GM23338 (cell line): ENCODE results near the gene ADIPOR2.

ENCODE experiments used
- EZH2 ChIP-seq: fragments of 200-600 bp; sonication (generic); IDR thresholded peaks from one replicate; pipeline ENCODE4 v1.8.0; 2017; ENCODE audit warnings: antibody characterized with exemption, mild to moderate bottlenecking, low read depth; ENCODE audit not compliant: unreplicated experiment
- EZH2phosphoT487 ChIP-seq: fragments of 200-600 bp; sonication (generic); IDR thresholded peaks from one replicate; pipeline ENCODE4 v1.8.1; 2018; ENCODE audit warnings: antibody characterized with exemption; ENCODE audit not compliant: unreplicated experiment
- JUNB ChIP-seq: IDR thresholded peaks from one replicate; pipeline ENCODE4 v1.6.1; 2016; ENCODE audit warnings: antibody characterized with exemption; ENCODE audit not compliant: unreplicated experiment
- NANOG ChIP-seq: IDR thresholded peaks from 2 replicates; pipeline ENCODE4 v1.6.1; 2016; ENCODE audit warnings: antibody characterized with exemption, borderline replicate concordance
- POLR2AphosphoS5 ChIP-seq: IDR thresholded peaks from 2 replicates; pipeline ENCODE4 v1.6.1; 2016; ENCODE audit warnings: antibody characterized with exemption, low read depth
- REST ChIP-seq: IDR thresholded peaks from one replicate; pipeline ENCODE4 v1.6.1; 2018; ENCODE audit warnings: antibody characterized with exemption; ENCODE audit not compliant: unreplicated experiment
- ZNF114 ChIP-seq: fragments of 250-450 bp; sonication (Bioruptor Pico); IDR thresholded peaks from 2 replicates; pipeline ENCODE4 v1.5.0; 2020; ENCODE audit warnings: mild to moderate bottlenecking, moderate library complexity
- ZNF331 ChIP-seq: fragments of 250-450 bp; sonication (Bioruptor Pico); IDR thresholded peaks from 2 replicates; pipeline ENCODE4 v1.5.0; 2020; ENCODE audit warnings: low read depth, mild to moderate bottlenecking, moderate library complexity
- TF ChIP-seq, protein P1 (sequence below): fragments of 250-450 bp; sonication (Bioruptor Pico); IDR thresholded peaks from 2 replicates; pipeline ENCODE4 v1.5.0; 2020; ENCODE audit warnings: mild to moderate bottlenecking, moderate library complexity
- TF ChIP-seq, protein P2 (sequence below), 2 experiments: fragments of 200-600 bp in 1 of 2; sonication (generic) in 1 of 2; conservative IDR thresholded peaks; 2 replicates each; pipeline versions ENCODE4 v1.5.1 to v1.6.1; 2016 to 2017; ENCODE audit warnings: antibody characterized with exemption in 2 of 2, low read depth in 2 of 2, mild to moderate bottlenecking in 2 of 2, moderate library complexity in 1 of 2

DNA sequence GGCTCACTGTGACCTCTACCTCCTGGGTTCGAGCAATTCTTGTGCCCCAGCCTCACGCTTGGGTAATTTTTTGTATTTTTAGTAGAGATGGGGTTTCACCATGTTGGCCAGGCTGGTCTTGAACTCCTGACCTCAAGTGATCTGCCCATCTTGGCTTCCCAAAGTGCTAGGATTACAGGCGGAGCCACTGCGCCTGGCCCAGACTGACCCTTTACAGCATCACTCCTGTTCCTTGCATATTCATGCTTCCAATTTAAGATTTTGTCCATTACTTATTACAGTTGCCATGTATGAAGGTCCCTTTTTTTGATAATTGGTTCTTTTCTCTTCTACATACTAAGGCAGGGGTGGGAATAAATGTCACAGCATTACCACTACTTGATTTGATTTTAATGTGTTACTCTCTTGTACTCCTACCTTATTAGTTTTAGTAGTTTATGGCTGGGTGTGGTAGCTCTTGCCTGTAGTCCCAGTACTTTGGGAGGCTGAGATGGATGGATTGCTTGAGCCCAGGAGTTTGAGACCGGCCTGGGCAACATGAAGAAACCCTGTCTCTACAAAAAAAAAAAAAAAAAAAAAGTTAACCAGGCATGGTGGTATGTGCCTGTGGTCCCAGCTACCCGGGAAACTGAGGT lies 46.9 kb downstream of the ADIPOR2 start:
- TF ChIP-seq POLR2AphosphoS5: no peak
- TF ChIP-seq, protein P1, sequence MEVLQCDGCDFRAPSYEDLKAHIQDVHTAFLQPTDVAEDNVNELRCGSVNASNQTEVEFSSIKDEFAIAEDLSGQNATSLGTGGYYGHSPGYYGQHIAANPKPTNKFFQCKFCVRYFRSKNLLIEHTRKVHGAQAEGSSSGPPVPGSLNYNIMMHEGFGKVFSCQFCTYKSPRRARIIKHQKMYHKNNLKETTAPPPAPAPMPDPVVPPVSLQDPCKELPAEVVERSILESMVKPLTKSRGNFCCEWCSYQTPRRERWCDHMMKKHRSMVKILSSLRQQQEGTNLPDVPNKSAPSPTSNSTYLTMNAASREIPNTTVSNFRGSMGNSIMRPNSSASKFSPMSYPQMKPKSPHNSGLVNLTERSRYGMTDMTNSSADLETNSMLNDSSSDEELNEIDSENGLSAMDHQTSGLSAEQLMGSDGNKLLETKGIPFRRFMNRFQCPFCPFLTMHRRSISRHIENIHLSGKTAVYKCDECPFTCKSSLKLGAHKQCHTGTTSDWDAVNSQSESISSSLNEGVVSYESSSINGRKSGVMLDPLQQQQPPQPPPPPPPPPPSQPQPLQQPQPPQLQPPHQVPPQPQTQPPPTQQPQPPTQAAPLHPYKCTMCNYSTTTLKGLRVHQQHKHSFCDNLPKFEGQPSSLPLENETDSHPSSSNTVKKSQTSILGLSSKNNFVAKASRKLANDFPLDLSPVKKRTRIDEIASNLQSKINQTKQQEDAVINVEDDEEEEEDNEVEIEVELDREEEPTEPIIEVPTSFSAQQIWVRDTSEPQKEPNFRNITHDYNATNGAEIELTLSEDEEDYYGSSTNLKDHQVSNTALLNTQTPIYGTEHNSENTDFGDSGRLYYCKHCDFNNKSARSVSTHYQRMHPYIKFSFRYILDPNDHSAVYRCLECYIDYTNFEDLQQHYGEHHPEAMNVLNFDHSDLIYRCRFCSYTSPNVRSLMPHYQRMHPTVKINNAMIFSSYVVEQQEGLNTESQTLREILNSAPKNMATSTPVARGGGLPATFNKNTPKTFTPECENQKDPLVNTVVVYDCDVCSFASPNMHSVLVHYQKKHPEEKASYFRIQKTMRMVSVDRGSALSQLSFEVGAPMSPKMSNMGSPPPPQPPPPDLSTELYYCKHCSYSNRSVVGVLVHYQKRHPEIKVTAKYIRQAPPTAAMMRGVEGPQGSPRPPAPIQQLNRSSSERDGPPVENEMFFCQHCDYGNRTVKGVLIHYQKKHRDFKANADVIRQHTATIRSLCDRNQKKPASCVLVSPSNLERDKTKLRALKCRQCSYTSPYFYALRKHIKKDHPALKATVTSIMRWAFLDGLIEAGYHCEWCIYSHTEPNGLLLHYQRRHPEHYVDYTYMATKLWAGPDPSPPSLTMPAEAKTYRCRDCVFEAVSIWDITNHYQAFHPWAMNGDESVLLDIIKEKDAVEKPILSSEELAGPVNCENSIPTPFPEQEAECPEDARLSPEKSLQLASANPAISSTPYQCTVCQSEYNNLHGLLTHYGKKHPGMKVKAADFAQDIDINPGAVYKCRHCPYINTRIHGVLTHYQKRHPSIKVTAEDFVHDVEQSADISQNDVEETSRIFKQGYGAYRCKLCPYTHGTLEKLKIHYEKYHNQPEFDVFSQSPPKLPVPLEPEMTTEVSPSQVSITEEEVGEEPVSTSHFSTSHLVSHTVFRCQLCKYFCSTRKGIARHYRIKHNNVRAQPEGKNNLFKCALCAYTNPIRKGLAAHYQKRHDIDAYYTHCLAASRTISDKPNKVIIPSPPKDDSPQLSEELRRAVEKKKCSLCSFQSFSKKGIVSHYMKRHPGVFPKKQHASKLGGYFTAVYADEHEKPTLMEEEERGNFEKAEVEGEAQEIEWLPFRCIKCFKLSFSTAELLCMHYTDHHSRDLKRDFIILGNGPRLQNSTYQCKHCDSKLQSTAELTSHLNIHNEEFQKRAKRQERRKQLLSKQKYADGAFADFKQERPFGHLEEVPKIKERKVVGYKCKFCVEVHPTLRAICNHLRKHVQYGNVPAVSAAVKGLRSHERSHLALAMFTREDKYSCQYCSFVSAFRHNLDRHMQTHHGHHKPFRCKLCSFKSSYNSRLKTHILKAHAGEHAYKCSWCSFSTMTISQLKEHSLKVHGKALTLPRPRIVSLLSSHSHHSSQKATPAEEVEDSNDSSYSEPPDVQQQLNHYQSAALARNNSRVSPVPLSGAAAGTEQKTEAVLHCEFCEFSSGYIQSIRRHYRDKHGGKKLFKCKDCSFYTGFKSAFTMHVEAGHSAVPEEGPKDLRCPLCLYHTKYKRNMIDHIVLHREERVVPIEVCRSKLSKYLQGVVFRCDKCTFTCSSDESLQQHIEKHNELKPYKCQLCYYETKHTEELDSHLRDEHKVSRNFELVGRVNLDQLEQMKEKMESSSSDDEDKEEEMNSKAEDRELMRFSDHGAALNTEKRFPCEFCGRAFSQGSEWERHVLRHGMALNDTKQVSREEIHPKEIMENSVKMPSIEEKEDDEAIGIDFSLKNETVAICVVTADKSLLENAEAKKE: no peak
- TF ChIP-seq, protein P2, sequence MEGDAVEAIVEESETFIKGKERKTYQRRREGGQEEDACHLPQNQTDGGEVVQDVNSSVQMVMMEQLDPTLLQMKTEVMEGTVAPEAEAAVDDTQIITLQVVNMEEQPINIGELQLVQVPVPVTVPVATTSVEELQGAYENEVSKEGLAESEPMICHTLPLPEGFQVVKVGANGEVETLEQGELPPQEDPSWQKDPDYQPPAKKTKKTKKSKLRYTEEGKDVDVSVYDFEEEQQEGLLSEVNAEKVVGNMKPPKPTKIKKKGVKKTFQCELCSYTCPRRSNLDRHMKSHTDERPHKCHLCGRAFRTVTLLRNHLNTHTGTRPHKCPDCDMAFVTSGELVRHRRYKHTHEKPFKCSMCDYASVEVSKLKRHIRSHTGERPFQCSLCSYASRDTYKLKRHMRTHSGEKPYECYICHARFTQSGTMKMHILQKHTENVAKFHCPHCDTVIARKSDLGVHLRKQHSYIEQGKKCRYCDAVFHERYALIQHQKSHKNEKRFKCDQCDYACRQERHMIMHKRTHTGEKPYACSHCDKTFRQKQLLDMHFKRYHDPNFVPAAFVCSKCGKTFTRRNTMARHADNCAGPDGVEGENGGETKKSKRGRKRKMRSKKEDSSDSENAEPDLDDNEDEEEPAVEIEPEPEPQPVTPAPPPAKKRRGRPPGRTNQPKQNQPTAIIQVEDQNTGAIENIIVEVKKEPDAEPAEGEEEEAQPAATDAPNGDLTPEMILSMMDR (conservative IDR thresholded peaks at IDR 0.05; ENCODE audit: low read depth in 2 of 2): no peak
- no peak for TF ChIP-seq ZNF114 (CRISPR knock-in tag)
- no peak for TF ChIP-seq JUNB
- no peak for TF ChIP-seq EZH2phosphoT487
- no peak for TF ChIP-seq REST
- no peak for TF ChIP-seq EZH2
- no peak for TF ChIP-seq NANOG
- no peak for TF ChIP-seq ZNF331 (CRISPR knock-in tag)
